CMK (cell line): ENCODE data around the gene TRAPPC5.

Source experiments
- DNase-seq: peaks from one replicate; pipeline ENCODE4 v3.0.0-alpha.2; 2010; ENCODE audit warnings: low read depth

Gene TRAPPC5

GRCh38 chr19:7676376-7676775, 4.3 kb upstream of the TRAPPC5 start:
- DNase-seq: no peak

- no peak for DNase-seq
Measured at GRCh38 chr19:7676854-7677253, 3.8 kb upstream of the TRAPPC5 start, which contains the start of gene MCEMP1. Gene MCEMP1, plus strand, starts transcription at chr19:7677090. Its CDS starts 31 bp downstream, at chr19:7677121.

GRCh38 chr19:7677669-7678311, 2.8 kb upstream of the TRAPPC5 start:
- DNase-seq: no peak

DNA sequence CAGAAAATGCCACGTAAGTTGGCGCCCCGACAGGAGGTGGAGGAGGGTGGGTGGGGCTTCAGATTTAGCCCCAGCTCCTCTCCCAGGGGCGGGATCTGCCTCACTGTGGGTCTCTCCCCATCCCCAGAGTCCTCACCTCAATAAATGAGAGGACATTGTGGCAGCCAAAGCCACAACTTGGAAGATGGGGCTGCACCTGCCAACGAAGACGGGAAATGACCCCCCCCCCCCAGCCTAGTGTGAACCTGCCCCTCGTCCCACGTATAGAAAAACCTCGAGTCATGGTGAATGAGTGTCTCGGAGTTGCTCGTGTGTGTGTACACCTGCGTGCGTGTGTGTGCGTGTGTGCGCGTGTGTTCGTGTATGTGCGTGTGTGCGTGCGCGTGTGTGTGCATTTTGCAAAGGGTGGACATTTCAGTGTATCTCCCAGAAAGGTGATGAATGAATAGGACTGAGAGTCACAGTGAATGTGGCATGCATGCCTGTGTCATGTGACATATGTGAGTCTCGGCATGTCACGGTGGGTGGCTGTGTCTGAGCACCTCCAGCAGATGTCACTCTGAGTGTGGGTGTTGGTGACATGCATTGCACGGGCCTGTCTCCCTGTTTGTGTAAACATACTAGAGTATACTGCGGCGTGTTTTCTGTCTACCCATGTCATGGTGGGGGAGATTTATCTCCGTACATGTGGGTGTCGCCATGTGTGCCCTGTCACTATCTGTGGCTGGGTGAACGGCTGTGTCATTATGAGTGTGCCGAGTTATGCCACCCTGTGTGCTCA, 1.5 kb upstream of the TRAPPC5 start:
- no peak for DNase-seq

DNA sequence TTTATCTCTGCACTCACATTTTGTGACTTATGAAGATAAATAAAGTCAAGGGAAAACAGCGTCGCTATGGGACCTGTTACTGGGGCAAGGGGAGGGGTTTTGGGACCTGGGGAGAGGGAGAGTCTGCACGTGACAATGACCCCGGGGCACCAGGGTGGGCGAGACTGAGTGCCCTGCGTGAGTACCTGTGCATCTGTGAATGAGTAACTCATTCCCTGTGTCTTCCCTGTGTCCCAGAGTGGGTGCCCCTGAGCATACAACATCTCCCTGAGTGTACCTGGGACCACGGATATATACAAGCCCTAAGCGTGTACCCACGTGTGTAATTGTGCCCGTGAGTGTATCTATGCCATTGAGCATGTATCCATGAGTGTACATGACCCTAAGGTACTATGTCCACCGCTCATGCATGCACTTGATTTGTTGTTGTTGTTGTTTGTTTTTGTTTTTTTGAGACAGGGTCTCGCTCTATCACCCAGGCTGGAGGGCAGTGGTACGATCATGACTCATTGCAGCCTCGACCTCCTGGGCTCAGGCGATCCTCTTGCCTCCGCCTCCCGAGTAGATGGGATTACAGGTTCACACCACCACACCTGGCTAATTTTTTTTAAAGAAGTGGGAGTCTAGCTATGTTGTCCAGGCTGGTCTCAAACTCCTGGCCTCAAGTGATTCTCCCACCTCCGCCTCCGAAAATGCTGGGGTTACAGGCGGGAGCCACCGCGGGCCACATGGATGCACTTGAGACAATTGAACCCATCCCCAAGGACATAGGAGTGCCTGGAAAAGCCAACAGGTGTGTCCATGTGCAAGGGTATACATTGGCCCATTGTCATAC, 645 bp upstream of the TRAPPC5 start:
- no peak for DNase-seq

GRCh38 chr19:7681340-7682174, 924 bp downstream of the TRAPPC5 start:
- DNase-seq: no peak

GRCh38 chr19:7682175-7682855, 1.7 kb downstream of the TRAPPC5 start:
- DNase-seq: no peak

DNA sequence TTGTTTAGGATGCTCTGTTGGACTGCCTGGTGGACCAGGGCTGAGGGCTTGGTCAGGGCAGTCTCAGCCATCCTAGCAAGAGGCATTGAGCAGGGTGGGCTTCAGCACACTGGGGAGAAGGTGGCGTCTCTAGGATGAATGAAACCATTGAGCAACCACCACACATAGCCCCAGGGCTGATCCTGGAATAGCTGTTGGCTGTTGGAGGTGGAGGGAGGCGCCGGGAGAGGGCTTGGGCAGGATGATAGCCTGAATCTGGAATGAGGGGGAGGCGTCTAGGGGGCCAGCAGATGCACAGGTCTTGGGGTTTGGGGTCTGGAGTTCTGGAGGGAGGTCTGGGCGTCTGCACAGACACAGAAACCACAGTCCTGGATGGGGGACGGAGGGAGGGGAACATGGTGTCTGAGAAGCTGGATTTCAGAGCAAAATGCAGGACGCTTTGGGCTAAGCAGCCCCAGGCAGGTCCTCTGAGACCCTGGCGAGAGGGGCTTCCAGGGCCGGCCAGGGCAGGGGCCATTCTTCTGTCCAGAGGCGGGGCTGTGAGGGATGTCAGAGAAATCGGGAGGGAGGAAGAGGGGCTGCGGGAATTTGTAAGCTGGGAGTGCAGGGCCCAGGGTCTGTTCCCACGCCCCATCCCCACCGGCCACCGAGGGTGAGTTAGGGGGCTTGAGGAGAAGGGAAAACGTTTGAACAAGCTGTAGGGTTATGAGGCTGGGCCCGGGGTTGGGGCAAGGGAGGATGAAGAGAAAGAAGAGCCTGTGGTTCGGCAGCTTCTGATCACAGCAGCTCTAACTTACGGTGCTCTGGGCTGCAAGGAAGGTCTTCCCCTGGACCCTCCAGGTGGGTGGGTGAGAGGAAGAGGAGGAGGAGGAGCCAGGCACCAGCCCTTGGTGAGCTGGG, 5.2 kb downstream of the TRAPPC5 start:
- no peak for DNase-seq

- no peak for DNase-seq
Measured at GRCh38 chr19:7687177-7687576, 6.5 kb downstream of the TRAPPC5 start.

GRCh38 chr19:7689165-7689564, 8.5 kb downstream of the TRAPPC5 start:
- DNase-seq: no peak

DNA sequence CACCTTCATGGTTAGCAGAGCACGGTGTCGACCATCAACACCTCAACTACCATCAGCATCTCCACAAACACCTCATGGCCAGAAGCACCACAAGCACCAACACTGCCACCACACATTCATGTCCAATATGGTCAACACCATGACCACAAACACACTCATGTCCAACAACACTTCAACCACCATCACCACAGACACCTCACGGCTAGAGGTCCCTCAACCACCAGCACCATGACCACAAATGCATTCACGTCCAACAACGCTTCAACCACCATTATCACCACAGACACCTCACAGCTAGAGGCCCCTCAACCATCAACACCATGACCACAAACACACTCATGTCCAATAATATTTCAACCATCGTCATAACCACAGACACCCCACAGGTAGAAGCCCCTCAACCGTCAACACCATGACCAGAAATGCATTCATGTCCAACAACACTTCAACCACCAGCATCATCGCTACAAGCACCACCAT, 10.2 kb downstream of the TRAPPC5 start:
- no peak for DNase-seq

GRCh38 chr19:7691497-7691896, 10.9 kb downstream of the TRAPPC5 start:
- no peak for DNase-seq

DNA sequence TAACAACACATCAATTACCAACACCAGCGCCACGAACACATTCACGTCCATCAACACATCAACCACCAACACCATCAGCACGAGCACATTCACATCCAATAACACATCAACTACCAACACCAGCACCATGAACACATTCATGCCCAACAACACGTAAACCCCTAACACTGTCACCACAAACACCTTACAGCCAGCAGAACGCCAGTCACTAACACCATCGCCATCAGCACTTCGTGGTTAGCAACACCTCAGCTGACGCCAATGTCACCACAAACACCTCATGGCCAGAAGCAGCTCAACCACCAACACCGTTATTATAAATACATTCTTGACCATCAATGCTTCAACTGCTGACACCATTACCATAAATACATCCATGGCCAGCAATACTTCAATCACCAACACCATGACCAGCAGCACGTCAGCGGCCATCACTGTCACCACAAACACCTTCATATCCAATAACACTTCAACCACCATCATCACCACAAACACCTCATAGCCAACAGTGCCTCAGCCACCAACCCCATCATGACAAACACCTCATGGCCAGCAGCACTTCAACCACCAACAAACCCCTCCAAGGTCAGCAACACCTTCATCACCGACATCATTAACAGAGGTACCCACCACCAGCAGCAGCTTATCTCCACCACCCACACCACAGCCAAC, 11.9 kb downstream of the TRAPPC5 start:
- DNase-seq: no peak

DNA sequence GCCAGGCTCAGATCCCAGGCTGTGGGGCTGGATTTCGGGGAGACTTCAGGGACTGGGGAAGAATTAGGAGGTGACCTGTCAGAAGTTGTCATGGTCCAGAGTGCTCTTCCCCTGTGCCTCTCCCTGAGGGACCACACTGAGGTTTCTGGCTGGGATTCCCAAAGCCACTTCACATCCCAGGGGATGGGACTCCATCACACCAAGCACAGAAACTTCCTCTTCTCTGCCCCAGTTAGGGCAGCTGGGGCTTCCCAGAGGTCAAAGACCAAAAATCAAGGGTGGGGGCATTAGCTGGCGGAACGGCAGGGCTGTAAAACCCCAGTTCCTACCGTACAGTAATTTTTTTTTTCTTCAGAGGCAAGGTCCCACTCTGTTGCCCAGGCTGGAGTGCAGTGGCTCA, 13.9 kb downstream of the TRAPPC5 start:
- no peak for DNase-seq

- DNase-seq: no peak
Measured at GRCh38 chr19:7697721-7698287, 17.2 kb downstream of the TRAPPC5 start.

DNA sequence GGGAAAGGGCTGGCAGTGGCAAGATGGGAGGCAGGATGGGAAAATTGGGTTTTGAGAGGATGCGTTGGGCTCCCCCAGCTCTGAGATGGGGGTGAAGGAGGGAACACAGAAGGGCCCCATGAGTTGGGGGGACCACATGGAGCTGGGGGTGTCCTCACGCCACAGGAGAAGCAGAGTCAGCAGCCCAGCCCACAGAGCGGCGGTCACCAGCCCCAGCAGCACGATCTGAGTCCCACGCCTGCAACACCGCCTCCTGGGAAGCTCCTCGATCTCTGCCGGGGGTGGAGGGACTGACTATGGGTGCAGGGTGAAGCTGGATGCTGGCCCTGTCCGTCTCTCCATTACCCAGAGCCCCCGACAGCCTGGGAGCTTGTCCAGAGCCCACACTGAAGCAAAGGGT, 17.9 kb downstream of the TRAPPC5 start:
- DNase-seq: no peak

DNA sequence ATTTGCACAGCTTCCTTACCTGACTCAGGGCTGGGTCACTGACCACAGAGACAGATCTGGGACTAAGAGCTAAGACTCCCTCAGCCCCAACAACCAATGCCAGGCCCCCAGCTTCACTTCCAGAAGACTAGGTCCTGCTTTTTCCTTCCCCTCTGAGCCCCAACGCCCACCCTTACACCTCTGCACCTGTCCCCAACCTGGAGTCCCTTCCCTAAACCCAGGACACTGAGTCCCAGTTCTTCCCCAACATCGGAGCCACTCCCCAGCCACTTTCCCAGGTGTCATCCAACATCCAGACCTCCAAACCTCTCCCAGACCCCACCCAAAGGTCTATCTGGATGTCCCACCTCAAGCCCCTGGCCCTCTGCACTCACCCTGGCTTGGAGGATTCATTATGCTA, 18.4 kb downstream of the TRAPPC5 start:
- DNase-seq: no peak

GRCh38 chr19:7699417-7700401, 19.1 kb downstream of the TRAPPC5 start:
- no peak for DNase-seq
